Thyroid gland (tissue), 4 donors: ENCODE results near the gene THAP4.

Source experiments
- CTCF ChIP-seq, 6 experiments: fragments of 200-600 bp in 3 of 6; fragments of 450-650 bp in 3 of 6; sonication (generic) in 3 of 6; IDR thresholded peaks; one replicate each; pipeline ENCODE4 v1.5.1; 2016 to 2019; ENCODE audit warnings: antibody characterized with exemption in 6 of 6, mild to moderate bottlenecking in 2 of 6, inconsistent platforms in 1 of 6, moderate library complexity in 1 of 6
- POLR2A ChIP-seq, 2 donors: fragments of 450-650 bp; IDR thresholded peaks; one replicate each; pipeline ENCODE4 v1.6.1; 2017; ENCODE audit warnings: antibody characterized with exemption in 2 of 2, mild to moderate bottlenecking in 2 of 2, moderate library complexity in 1 of 2

GRCh38 chr2:241608881-241609280 is 28.1 kb downstream of the THAP4 start:
- no peak for TF ChIP-seq POLR2A (IDR thresholded peaks at IDR 0.05)
- no peak for TF ChIP-seq CTCF (IDR thresholded peaks at IDR 0.05)
